Neural cell (in vitro differentiated cells): ENCODE measurements around the gene LSM12. TPM values are rescaled to one million over a fixed set of nuclear protein-coding genes. Genes with fewer than 3 reads are reported as not detected.

ENCODE experiments used
- H2AFZ ChIP-seq: fragments of 200-600, 300-800 bp; sonication (generic), shearing (Covaris generic); 2 replicates; pipeline ENCODE4 v1.6.0; 2014; ENCODE audit warnings: low read depth, mild to moderate bottlenecking, antibody characterized with exemption, low read length, moderate library complexity
- H3F3A ChIP-seq: fragments of 200-600 bp; shearing (Covaris generic); 2 replicates; pipeline ENCODE4 v1.6.1; 2016; ENCODE audit warnings: mild to moderate bottlenecking, moderate library complexity, mixed read lengths, antibody characterized with exemption, low read length; ENCODE audit not compliant: insufficient read depth, poor library complexity, severe bottlenecking
- H3K27ac ChIP-seq: fragments of 200-600, 300-800 bp; sonication (generic), shearing (Covaris generic); 2 replicates; pipeline ENCODE4 v1.5.1; 2014; ENCODE audit warnings: mild to moderate bottlenecking, low read length, moderate library complexity
- H3K27me3 ChIP-seq: fragments of 300-800, 200-600 bp; sonication (generic), shearing (Covaris generic); 2 replicates; pipeline ENCODE4 v1.6.0; 2014; ENCODE audit warnings: mild to moderate bottlenecking, low read depth, low read length, moderate library complexity; ENCODE audit not compliant: insufficient read depth
- H3K36me3 ChIP-seq: fragments of 300-800, 200-600 bp; sonication (generic), shearing (Covaris generic); 2 replicates; pipeline ENCODE4 v1.5.1; 2014; ENCODE audit warnings: mild to moderate bottlenecking, antibody characterized with exemption, low read length, moderate library complexity; ENCODE audit not compliant: insufficient read depth
- H3K4me2 ChIP-seq: fragments of 300-800, 200-600 bp; sonication (generic), shearing (Covaris generic); 2 replicates; pipeline ENCODE4 v1.6.0; 2014; ENCODE audit warnings: mild to moderate bottlenecking, low read length
- H3K4me3 ChIP-seq: fragments of 300-800, 200-600 bp; sonication (generic), shearing (Covaris generic); 2 replicates; pipeline ENCODE4 v1.5.1; 2014; ENCODE audit warnings: mild to moderate bottlenecking, low read length, moderate library complexity
- H3K79me2 ChIP-seq: fragments of 200-600 bp; shearing (Covaris generic); replicated peaks from 2 replicates; pipeline ENCODE4 v1.6.0; 2014; ENCODE audit warnings: mild to moderate bottlenecking, low read length, moderate library complexity; ENCODE audit not compliant: insufficient read depth
- H3K9ac ChIP-seq: fragments of 300-800, 200-600 bp; sonication (generic), shearing (Covaris generic); 2 replicates; pipeline ENCODE4 v1.6.1; 2016; ENCODE audit warnings: mild to moderate bottlenecking, low read length, mixed read lengths
- H3K9me2 ChIP-seq: fragments of 200-600 bp; shearing (Covaris generic); 2 replicates; pipeline ENCODE4 v1.6.1; 2016; ENCODE audit warnings: mild to moderate bottlenecking, low read length, mixed read lengths; ENCODE audit not compliant: insufficient read depth
- H3K9me3 ChIP-seq: fragments of 200-600, 300-800 bp; sonication (generic), shearing (Covaris generic); 2 replicates; pipeline ENCODE4 v1.6.1; 2016; ENCODE audit warnings: mild to moderate bottlenecking, mixed run types, low read length, moderate library complexity, mixed read lengths
- H4K20me1 ChIP-seq: fragments of 200-600 bp; shearing (Covaris generic); 2 replicates; pipeline ENCODE4 v1.6.1; 2016; ENCODE audit warnings: mild to moderate bottlenecking, mixed run types; ENCODE audit not compliant: insufficient read depth
- EP300 ChIP-seq: fragments of 450-650 bp; conservative IDR thresholded peaks from 2 replicates; pipeline ENCODE4 v1.6.1; 2014; ENCODE audit warnings: antibody characterized with exemption, mild to moderate bottlenecking, moderate library complexity; ENCODE audit not compliant: poor library complexity, severe bottlenecking
- EZH2 ChIP-seq: fragments of 200-600, 300-800 bp; shearing (Covaris generic), sonication (generic); IDR thresholded peaks from 2 replicates; pipeline ENCODE4 v1.6.1; 2014; ENCODE audit warnings: antibody characterized with exemption, low read length, borderline replicate concordance, mild to moderate bottlenecking; ENCODE audit not compliant: insufficient read depth, poor library complexity, severe bottlenecking
- MXI1 ChIP-seq: fragments of 450-650 bp; conservative IDR thresholded peaks from 2 replicates; pipeline ENCODE4 v1.6.1; 2014; ENCODE audit warnings: antibody characterized with exemption, mild to moderate bottlenecking; ENCODE audit not compliant: poor library complexity, severe bottlenecking
- POLR2AphosphoS5 ChIP-seq: IDR thresholded peaks from 2 replicates; pipeline ENCODE4 v1.6.1; 2012
- RAD21 ChIP-seq: fragments of 450-650 bp; conservative IDR thresholded peaks from 2 replicates; pipeline ENCODE4 v1.6.1; 2014; ENCODE audit warnings: antibody characterized with exemption, mild to moderate bottlenecking, moderate library complexity
- SMC3 ChIP-seq: fragments of 450-650 bp; conservative IDR thresholded peaks from 2 replicates; pipeline ENCODE4 v1.6.1; 2014; ENCODE audit warnings: antibody characterized with exemption, mild to moderate bottlenecking, moderate library complexity; ENCODE audit not compliant: poor library complexity
- TAF1 ChIP-seq: IDR thresholded peaks from 2 replicates; pipeline ENCODE4 v1.6.1; 2012; ENCODE audit warnings: low read depth
- polyA plus RNA-seq: library from polyadenylated mRNA; depleted of rRNA; stranded (reverse); fragments of >200 nt; gene quantifications from 2 replicates; pipeline ENCODE4 v1.2.3, GENCODE V29; 2014
- TF ChIP-seq, protein P1 (sequence below): IDR thresholded peaks from 2 replicates; pipeline ENCODE4 v1.6.1; 2012; ENCODE audit warnings: borderline replicate concordance
- TF ChIP-seq, protein P2 (sequence below): fragments of 450-650 bp; IDR thresholded peaks from 2 replicates; pipeline ENCODE4 v1.5.1; 2014; ENCODE audit warnings: antibody characterized with exemption, mild to moderate bottlenecking, moderate library complexity; ENCODE audit not compliant: poor library complexity, severe bottlenecking

Gene LSM12
- polyA plus RNA-seq, 1 donor from 2014 or later, result 12.0 TPM

DNA sequence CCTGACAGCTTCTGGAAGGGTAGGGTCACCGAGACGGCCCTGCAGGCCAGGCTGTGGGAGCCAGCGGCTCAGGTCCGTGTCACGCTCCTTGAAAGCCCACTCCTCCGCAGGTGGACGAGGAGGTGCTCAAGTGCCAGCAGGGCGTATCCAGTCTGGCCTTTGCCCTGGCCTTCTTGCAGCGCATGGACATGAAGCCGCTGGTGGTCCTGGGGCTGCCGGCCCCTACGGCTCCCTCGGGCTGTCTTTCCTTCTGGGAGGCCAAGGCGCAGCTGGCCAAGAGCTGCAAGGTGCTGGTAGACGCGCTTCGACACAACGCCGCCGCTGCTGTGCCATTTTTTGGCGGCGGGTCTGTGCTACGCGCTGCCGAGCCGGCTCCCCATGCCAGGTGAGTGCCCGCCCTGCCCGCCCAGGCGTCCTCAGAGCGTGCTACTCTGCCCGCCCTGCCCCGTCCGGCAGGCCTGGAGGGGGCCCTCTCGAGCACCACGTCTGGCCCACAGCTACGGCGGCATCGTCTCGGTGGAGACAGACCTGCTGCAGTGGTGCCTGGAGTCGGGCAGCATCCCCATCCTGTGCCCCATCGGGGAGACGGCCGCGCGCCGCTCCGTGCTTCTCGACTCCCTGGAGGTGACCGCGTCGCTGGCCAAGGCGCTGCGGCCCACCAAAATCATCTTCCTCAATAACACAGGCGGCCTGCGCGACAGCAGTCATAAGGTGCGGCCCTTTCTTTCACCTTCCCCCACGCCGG is 60.8 kb downstream of the LSM12 start:
- Histone ChIP-seq H3F3A (no peaks in the 10 kb centered on the region), H3K9me2 (no peaks in the 10 kb centered on the region), H3K27ac (no peak overlapping the region), H2AFZ (no peak overlapping the region), H3K9me3 (no peaks in the 10 kb centered on the region), H3K36me3 (no peaks in the 10 kb centered on the region), H3K27me3 (peaks cover 64% of the 10 kb centered on the region), H3K4me2 (no peak overlapping the region), H3K4me3 (peak overlapping the region; percentile 70), H3K79me2 (no peaks in the 10 kb centered on the region), H3K9ac (no peak overlapping the region), H4K20me1 (no peaks in the 10 kb centered on the region)
- TF ChIP-seq POLR2AphosphoS5 (no peak), EZH2 (peak; percentile 80), SMC3 (no peak), EP300 (no peak)
- TF ChIP-seq, protein P1, sequence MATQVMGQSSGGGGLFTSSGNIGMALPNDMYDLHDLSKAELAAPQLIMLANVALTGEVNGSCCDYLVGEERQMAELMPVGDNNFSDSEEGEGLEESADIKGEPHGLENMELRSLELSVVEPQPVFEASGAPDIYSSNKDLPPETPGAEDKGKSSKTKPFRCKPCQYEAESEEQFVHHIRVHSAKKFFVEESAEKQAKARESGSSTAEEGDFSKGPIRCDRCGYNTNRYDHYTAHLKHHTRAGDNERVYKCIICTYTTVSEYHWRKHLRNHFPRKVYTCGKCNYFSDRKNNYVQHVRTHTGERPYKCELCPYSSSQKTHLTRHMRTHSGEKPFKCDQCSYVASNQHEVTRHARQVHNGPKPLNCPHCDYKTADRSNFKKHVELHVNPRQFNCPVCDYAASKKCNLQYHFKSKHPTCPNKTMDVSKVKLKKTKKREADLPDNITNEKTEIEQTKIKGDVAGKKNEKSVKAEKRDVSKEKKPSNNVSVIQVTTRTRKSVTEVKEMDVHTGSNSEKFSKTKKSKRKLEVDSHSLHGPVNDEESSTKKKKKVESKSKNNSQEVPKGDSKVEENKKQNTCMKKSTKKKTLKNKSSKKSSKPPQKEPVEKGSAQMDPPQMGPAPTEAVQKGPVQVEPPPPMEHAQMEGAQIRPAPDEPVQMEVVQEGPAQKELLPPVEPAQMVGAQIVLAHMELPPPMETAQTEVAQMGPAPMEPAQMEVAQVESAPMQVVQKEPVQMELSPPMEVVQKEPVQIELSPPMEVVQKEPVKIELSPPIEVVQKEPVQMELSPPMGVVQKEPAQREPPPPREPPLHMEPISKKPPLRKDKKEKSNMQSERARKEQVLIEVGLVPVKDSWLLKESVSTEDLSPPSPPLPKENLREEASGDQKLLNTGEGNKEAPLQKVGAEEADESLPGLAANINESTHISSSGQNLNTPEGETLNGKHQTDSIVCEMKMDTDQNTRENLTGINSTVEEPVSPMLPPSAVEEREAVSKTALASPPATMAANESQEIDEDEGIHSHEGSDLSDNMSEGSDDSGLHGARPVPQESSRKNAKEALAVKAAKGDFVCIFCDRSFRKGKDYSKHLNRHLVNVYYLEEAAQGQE, result no peak
- TF ChIP-seq, protein P2, sequence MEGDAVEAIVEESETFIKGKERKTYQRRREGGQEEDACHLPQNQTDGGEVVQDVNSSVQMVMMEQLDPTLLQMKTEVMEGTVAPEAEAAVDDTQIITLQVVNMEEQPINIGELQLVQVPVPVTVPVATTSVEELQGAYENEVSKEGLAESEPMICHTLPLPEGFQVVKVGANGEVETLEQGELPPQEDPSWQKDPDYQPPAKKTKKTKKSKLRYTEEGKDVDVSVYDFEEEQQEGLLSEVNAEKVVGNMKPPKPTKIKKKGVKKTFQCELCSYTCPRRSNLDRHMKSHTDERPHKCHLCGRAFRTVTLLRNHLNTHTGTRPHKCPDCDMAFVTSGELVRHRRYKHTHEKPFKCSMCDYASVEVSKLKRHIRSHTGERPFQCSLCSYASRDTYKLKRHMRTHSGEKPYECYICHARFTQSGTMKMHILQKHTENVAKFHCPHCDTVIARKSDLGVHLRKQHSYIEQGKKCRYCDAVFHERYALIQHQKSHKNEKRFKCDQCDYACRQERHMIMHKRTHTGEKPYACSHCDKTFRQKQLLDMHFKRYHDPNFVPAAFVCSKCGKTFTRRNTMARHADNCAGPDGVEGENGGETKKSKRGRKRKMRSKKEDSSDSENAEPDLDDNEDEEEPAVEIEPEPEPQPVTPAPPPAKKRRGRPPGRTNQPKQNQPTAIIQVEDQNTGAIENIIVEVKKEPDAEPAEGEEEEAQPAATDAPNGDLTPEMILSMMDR, result no peak

DNA sequence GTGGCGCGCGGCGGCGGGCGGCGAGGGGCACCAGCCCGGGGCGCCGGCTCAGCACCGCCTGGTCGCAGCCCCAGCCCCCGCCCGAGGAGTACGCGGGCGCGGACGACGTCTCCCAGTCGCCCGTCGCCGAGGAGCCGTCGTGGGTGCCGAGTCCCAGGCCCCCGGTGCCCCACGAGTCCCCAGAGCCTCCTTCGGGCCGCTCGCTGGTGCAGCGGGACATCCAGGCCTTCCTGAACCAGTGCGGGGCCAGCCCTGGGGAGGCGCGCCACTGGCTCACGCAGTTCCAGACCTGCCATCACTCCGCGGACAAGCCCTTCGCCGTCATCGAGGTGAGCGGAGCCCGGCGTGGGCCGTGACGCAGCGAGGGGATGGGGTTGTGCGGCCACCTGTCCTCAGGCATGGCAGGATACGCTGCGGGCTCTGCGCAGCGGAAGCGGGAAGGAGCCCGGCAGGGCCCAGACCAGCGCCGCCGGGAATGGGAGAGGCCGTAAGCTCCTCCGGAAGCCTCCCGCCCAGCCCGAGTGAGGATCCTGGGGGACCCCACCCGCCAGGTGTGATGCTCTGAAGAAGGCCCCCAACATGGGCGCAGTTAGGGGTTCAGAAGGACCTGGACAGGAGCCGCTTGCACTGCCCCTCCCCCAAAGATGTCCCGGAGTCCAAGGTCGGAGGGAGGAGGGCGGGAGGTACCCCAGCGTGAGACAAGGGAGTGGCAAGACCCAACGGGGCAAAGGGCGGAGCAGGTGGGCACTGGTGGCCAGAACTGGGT is 61.5 kb downstream of the LSM12 start:
- peak overlapping the region; percentile 70 for H3K4me3 ChIP-seq
- H3K27me3 ChIP-seq, result peaks cover 64% of the 10 kb centered on the region
- no peaks in the 10 kb centered on the region for H4K20me1 ChIP-seq
- no peaks in the 10 kb centered on the region for H3K36me3 ChIP-seq
- no peak overlapping the region for H3K27ac ChIP-seq
- H3K9ac ChIP-seq, result no peak overlapping the region
- no peaks in the 10 kb centered on the region for H3K9me3 ChIP-seq
- H3K79me2 ChIP-seq, result no peaks in the 10 kb centered on the region
- no peak overlapping the region for H3K4me2 ChIP-seq
- H2AFZ ChIP-seq, result no peak overlapping the region
- no peaks in the 10 kb centered on the region for H3F3A ChIP-seq
- H3K9me2 ChIP-seq, result no peaks in the 10 kb centered on the region
- TF ChIP-seq RAD21, result no peak
- TF ChIP-seq MXI1, result no peak
- no peak for TF ChIP-seq POLR2AphosphoS5
- TF ChIP-seq TAF1, result no peak
- TF ChIP-seq SMC3, result no peak
- TF ChIP-seq, protein P1, result no peak
- TF ChIP-seq, protein P2, result no peak
- TF ChIP-seq EZH2, result peak; percentile 64
